Middle frontal gyrus (tissue), 1 donor: ENCODE data around the gene IFNA5.

Experiments
- DNase-seq: peaks from one replicate; pipeline ENCODE4 v3.0.0-alpha.2; 2015; ENCODE audit warnings: low spot score; ENCODE audit errors: extremely low spot score

The IFNA5 gene

DNA sequence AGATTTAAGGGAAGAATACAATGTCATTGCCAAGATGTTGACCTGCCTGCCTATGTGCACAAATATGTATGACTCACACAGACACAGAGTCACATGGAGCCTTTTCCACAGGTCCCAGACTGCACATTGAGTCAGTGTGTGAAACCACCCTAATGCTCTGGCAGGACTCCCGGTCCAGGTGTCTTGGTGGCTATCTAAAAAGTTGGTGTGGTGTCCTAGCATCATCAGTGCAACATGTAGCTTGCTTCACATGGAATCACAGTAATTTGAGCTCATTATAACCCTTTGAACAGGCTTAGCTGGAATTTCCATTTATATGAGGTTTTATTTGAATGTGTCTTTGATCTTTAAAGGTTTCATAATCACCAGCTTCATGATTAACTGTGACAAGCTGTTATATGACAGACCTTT is 10.7 kb downstream of the IFNA5 start:
- DNase-seq = no peak

DNA sequence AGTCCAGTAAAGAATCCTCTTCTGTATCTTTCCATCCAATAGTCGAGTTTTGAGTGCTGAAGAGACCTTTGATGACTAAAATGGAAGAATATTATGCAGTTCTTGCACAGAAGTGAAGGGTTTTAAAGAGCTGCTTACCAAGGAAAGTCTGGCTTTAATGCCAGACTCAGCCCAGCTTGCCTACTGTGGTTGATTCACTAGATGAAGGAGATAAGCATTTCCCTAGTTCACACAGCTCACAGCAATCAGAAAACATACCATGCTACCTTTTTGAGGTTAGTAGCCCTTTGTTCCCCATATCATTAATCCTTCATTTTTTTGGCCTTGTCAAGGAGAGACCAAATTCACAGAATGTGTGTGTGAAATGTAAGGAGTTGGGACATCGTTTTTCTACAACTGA is 15.3 kb downstream of the IFNA5 start:
- no peak for DNase-seq

DNA sequence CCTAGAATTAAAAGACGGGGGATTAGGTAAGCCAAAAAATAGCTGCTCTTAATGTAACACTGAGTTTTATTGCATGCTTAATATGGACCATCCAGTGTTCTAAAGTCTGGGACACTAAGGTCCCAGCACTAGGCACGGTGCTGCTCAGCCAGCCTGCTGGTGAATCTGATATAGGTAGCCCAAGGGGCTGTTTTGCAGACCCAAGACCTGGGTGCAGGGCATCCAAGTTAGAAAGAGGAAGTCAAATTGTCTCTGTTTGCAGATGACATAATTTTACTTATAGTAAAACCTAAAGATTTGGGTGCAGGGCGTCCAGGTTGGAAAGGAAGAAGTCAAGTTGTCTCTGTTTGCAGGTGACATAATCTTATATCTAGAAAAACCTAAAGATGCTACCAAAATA is 17.8 kb downstream of the IFNA5 start:
- DNase-seq = no peak

DNA sequence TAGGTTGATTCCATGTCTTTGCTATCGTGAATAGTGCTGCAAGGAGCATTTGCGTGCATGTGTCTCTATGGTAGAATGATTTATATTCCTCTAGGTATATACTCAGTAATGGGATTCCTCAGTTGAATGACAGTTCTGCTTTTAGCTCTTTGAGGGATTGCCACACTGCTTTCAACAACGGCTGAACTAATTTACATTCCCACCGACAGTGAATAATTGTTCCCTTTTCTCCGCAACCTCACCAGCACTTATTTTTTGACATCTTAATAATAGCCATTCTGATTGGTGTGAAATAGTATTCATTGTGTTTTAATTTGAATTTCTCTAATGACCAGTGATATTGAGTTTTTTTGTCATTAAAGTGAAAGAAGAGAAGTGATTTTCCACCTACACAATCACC is 18.5 kb downstream of the IFNA5 start:
- DNase-seq = no peak

DNA sequence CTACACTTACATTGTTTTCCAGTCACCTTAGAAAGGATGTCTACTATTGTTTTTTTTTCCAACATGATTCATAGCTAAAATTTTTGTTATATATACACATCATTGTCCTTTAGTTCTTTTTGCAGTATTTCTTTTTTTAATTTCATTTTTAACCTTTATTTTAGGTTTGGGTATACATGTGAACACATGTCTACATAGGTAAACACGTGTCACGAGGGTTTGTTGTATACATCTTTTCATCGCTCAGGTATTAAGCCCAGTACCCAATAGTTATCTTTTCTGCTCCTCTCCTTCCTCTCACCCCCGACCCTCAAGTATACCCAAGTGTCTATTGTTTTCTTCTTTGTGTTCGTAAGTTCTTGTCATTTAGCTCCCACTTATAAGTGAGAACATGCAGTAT is 19.0 kb downstream of the IFNA5 start:
- no peak for DNase-seq

DNA sequence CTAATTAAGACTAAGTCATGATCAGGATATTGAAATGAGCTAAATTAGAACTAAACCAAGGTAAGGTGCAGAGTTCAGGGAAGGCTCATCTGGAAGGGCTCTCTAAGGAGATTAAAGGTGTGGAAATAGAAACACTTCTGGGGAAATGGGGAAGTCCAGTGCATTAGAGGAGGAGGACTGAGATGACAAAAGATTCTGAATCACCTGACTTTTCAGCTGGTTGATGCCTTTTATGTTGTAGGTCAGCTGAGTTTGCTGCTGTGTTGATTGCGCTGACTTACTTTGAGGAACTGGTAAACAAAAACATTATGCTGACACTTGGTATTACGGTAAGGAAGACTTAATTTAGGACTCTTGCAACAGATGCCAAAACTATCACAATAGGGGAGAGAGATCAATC is 23.8 kb downstream of the IFNA5 start:
- DNase-seq = no peak

DNA sequence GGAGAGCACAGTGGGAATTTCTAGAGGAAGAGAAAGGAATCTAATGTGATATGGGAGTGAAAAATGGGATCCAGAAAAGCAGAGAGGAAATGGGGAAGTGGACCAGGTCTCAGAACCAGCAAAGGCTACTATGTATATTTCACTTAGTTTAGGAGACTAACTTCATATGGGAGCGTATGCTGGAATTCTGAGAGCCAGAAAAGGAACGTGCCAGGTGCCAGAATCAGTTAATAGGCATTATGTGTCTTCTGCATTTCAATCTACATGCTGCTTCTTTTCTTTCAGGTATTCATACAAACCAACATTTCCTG is 36.8 kb downstream of the IFNA5 start:
- no peak for DNase-seq

DNA sequence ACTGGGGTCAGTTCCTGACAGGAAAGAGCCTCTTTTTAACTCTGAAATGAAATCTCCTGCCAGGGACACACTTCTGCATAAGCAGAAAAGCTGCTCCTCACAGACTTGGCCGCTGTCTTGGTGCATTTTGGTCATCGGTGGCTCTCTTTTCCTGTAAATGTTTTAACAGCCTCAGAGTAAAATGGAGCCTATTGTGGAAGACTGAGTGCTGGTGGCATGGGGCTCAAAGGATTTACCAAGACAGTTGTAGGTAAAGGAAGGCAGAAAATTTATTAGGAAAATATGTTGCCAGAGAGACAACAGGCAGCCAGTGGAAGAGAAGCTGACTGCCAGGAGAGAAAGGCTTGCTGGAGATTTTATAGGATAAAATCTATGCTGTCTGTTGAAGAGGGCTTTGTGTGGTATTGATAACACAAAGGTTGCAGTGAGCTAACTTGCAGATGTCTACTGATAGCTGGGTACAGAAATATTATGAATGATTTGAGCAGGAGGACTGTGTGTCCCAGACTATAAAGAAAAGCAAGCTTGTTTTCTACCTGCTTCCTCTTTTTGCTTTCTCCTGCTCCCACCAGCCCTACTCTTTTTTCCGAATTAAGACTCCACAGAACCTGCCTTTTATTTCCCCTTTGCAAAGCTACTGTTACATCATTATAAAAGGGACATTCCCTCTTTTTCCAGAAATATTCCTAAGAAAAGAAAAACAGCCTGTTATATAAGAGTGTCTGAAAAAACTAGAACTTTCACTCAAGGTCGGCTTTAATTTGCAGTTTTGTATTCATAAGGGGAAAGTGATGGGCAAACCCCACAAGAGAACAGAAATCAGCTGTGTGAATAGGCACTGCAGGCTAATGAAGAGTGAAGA is 37.4 kb downstream of the IFNA5 start:
- DNase-seq = no peak

DNA sequence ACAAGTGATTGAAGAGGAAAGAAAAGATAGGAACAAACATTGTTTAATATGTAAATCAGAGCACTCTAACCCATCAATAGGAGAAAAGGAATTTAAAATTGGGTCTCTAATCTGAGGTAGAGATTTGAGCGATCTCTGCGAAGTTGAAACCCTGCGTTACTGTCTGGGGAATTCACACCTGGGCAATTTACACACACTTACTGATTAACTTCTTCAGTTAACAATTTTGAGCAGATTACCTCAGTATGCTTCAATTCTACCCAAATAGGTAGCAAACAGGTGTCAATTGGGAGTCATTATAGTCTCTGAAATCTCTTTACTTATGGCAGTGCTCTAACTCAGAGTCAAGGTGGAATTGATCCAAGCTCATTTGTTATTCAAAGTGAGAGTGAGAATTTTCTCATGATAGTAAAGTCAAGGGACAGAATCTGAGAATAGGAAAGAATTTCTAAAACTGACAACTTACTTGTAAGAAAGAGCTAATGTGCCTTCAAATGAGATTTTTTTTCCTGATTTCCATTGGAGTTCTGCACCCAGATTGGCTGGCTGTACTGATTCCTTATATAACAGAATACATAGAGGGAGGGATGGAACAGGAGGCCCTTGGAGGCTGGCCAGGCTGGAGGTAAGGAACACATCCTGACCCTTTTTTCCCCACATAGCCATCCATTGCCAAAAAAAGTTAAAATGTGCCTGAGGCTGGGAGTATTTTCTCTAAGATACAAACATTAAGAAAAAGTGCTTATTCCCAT is 38.2 kb downstream of the IFNA5 start:
- no peak for DNase-seq

DNA sequence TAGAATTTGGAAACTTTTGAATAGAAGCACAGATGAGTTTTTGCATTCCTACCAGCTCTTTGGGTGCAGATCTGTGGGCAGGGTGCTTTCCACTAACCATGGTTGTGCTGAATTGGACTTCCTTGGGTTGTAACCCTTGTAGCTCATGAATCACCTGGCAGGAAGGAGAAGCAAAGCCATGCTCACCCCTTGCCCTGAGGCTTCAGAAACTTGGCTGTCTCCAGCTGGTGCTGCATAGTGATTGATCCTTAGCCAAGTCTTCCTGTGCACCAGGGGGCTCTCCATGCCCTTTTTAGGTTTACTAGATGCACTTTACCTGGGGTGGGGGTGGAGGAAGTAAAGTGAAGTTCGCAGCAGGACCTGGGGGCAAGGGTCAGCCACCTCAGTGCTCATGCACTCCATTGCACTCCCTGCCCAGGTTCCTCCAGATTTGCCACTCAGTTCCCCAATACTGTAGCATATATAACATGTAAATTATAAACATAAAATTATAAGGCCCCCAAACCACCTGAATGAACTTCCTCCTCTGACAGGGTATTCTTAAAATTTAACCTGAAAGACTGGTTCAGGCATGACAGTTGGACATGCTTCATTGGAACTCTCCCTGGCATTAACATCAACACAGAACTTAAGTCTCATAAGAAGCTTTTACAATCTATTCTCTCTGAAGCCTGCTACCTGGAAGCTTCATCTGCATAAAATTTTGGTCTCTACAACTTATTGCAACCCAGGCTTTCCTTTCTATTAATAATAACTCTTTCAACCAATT is 39.5 kb downstream of the IFNA5 start:
- no peak for DNase-seq

DNA sequence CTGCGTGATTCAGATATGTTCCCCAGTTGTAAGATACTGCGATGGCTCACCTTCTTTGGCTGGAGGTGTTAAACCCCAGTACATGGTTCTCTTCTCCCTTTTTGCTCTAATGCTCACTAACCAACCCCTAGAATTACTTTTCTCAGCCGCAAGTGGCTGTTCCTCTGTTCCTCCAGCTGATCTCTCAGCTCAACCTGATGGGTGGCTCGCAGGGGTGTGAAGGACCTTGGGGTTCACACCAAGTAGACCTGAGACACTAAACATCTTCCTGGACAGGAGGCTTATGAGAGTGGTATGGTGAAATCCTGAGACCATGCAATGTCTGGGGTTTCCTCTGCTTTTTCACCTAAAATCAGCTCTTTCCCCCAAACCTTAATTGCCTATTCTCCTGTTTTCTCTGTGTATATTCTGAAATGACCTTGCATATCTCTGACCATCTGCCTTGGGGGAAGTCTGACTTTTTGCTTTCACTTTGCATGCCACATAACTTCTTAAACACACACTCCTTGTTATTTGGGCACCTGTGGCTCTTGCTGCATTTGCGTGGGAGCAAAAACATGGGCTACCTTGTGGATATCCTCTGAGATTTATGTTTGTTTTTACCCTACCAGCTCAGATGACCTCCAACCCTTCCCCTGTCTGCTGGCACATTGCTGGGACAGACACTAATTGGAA is 49.4 kb downstream of the IFNA5 start:
- DNase-seq = no peak
